ENCODE measurements around the gene MAPK8IP3. TPM values are rescaled to one million over a fixed set of nuclear protein-coding genes. Genes with fewer than 3 reads are reported as not detected.

Gene MAPK8IP3
- total RNA-seq, 1 donor from 2014 or later = 28.5 TPM

GRCh38 chr16:1746693-1747195 is 40.7 kb downstream of the MAPK8IP3 start:
- Mint-ChIP-seq H3K4me3 (no peak overlapping the region), H3K27me3 (ENCODE audit: insufficient read depth, low read depth) (no peaks in the 10 kb centered on the region), H3K27ac (no peak overlapping the region), H3K36me3 (peaks cover 4% of the 10 kb centered on the region), H3K9me3 (no peaks in the 10 kb centered on the region), H3K4me1 (no peaks in the 10 kb centered on the region)
- Histone ChIP-seq H3K4me1 (no peaks in the 10 kb centered on the region), H3K4me2 (no peak overlapping the region), H3K27ac (no peak overlapping the region), H3K9me3 (ENCODE audit: low read depth) (no peaks in the 10 kb centered on the region), H2AFZ (replicated peaks) (no peak overlapping the region), H4K20me1 (ENCODE audit: low read depth) (no peaks in the 10 kb centered on the region), H3K79me2 (ENCODE audit: low read depth) (no peaks in the 10 kb centered on the region), H3K27me3 (no peaks in the 10 kb centered on the region), H3K9ac (no peak overlapping the region), H3K36me3 (no peaks in the 10 kb centered on the region), H3F3A (ENCODE audit: low read depth) (no peaks in the 10 kb centered on the region), H3K4me3 (no peak overlapping the region)
- no peak for DNase-seq (ENCODE audit: low spot score)
- TF ChIP-seq CTCF (IDR thresholded peaks at IDR 0.05) (no peak), EZH2phosphoT487 (IDR thresholded peaks at IDR 0.05) (no peak), EZH2 (IDR thresholded peaks at IDR 0.05) (no peak)

DNA sequence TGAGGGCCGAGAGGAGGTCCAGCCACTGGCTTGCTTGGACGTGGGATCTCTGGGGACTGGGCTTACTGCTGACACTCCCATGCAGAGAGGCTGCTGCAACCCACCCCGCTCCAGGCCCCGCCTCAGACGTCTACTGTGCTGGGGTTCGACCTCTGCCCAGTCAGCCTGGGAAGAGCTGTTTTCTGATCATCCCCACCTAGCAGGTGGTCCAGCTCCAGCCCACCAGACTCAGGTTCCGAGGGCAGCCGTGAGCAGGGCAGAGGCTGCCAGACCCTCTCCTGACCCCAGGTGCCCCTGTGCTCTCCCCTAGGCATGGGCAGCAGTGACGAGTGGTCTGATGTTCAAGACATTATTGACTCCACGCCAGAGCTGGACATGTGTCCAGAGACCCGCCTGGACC is 41.9 kb downstream of the MAPK8IP3 start:
- Histone ChIP-seq H3K9me3 (ENCODE audit: low read depth) (no peaks in the 10 kb centered on the region), H3K9ac (no peak overlapping the region), H3K27me3 (no peaks in the 10 kb centered on the region), H3K27ac (no peak overlapping the region), H3K79me2 (ENCODE audit: low read depth) (no peaks in the 10 kb centered on the region), H3K4me3 (no peak overlapping the region), H3K4me2 (no peak overlapping the region), H3K36me3 (no peaks in the 10 kb centered on the region), H3K4me1 (no peaks in the 10 kb centered on the region), H2AFZ (replicated peaks) (no peak overlapping the region), H3F3A (ENCODE audit: low read depth) (no peaks in the 10 kb centered on the region), H4K20me1 (ENCODE audit: low read depth) (no peaks in the 10 kb centered on the region)
- no peak overlapping the region for H3K4me3 Mint-ChIP-seq
- H3K9me3 Mint-ChIP-seq = no peaks in the 10 kb centered on the region
- TF ChIP-seq EZH2phosphoT487 (IDR thresholded peaks at IDR 0.05) (no peak), CTCF (IDR thresholded peaks at IDR 0.05) (no peak), EZH2 (IDR thresholded peaks at IDR 0.05) (no peak)
- peaks cover 4% of the 10 kb centered on the region for H3K36me3 Mint-ChIP-seq
- no peak for DNase-seq (ENCODE audit: low spot score)
- H3K27me3 Mint-ChIP-seq (ENCODE audit: insufficient read depth, low read depth) = no peaks in the 10 kb centered on the region
- H3K27ac Mint-ChIP-seq = no peak overlapping the region
- H3K4me1 Mint-ChIP-seq = no peaks in the 10 kb centered on the region

- no peaks in the 10 kb centered on the region for H4K20me1 ChIP-seq (ENCODE audit: low read depth)
- H3K9me3 Mint-ChIP-seq = no peaks in the 10 kb centered on the region
- no peak overlapping the region for H3K27ac Mint-ChIP-seq
Observed at GRCh38 chr16:1749152-1750117, 43.4 kb downstream of the MAPK8IP3 start.

More at GRCh38 chr16:1749152-1750117, 43.4 kb downstream of the MAPK8IP3 start:
- H3K9me3 ChIP-seq (ENCODE audit: low read depth) = no peaks in the 10 kb centered on the region
- no peaks in the 10 kb centered on the region for H3F3A ChIP-seq (ENCODE audit: low read depth)
- no peak overlapping the region for H2AFZ ChIP-seq (replicated peaks)
- Mint-ChIP-seq H3K27me3 (ENCODE audit: insufficient read depth, low read depth) (no peaks in the 10 kb centered on the region), H3K36me3 (peaks cover 6% of the 10 kb centered on the region), H3K4me3 (no peak overlapping the region), H3K4me1 (no peaks in the 10 kb centered on the region)
- TF ChIP-seq EZH2 (IDR thresholded peaks at IDR 0.05) (no peak), CTCF (IDR thresholded peaks at IDR 0.05) (no peak), EZH2phosphoT487 (IDR thresholded peaks at IDR 0.05) (no peak)
- DNase-seq (ENCODE audit: low spot score) = no peak
- H3K27ac ChIP-seq = no peak overlapping the region
- no peaks in the 10 kb centered on the region for H3K79me2 ChIP-seq (ENCODE audit: low read depth)
- no peaks in the 10 kb centered on the region for H3K4me1 ChIP-seq
- no peak overlapping the region for H3K4me2 ChIP-seq
- no peak overlapping the region for H3K4me3 ChIP-seq
- no peak overlapping the region for H3K9ac ChIP-seq
- H3K36me3 ChIP-seq = no peaks in the 10 kb centered on the region
- H3K27me3 ChIP-seq = no peaks in the 10 kb centered on the region

Data from neural progenitor cell (in vitro differentiated cells).